Activated CD8-positive, alpha-beta memory T cell treated with anti-CD3 and anti-CD28 coated beads for 36 hours (primary cell): ENCODE data around the gene PPP2R2D. TPM values are rescaled to one million over a fixed set of nuclear protein-coding genes. Genes with fewer than 3 reads are reported as not detected.

Experiments used
- CTCF ChIA-PET: fragments of 350-600 bp; sonication (Branson Sonifier 250); formaldehyde crosslinking; loops from one replicate; lab custom pipeline; 2021; ENCODE audit warnings: antibody characterized with exemption; lab: Charles Lee
- POLR2A ChIA-PET: fragments of 350-600 bp; sonication (Branson Sonifier 250); formaldehyde crosslinking; loops from one replicate; lab custom pipeline; 2021; ENCODE audit warnings: antibody characterized with exemption; lab: Charles Lee
- total RNA-seq, 2 experiments: library from RNA; stranded (reverse); gene quantifications; one replicate each; pipeline ENCODE4 v1.2.3, GENCODE V29; 2021

The PPP2R2D gene
- total RNA-seq, 2 experiments from 2014 or later, result 23.8 to 24.9 TPM

DNA sequence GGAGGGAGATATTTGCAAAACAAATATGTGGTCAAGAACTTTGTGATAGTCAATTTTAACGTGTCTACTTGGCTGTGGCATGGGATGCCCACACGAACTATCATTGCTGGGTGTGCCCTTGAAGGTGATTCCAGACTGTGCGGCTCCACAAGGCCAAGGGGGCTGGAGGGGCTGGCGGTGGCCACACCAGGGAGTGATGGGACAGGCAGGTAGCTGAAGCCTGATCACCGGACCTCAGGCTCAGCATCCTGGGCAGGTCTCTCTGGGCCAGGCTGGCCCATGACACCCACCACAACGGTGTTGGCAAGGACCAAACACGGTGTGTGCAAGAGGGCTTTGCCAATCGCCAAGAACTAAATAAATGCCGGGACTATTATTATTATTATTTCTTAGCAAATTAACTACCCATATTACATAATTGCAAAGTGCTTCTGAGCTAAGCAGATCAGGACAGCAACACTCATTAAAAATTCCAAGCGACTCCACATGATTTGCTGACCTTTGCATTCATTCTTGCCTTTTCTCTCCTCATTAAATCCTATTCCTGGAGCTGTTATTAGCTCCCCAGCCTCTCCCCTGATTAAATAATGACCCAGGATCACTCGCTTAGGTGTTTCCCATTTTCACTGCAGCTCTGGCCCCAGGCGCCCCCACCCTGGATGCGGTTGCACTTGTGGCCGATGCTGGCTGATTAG, 35.4 kb upstream of the PPP2R2D start:
- POLR2A ChIA-PET, result no interaction called here
- CTCF ChIA-PET, result interaction anchor here (1.5 kb wide), 1 partner anchor 157 kb away, joined by 3 read pairs; no protein-coding TSS in a partner anchor

DNA sequence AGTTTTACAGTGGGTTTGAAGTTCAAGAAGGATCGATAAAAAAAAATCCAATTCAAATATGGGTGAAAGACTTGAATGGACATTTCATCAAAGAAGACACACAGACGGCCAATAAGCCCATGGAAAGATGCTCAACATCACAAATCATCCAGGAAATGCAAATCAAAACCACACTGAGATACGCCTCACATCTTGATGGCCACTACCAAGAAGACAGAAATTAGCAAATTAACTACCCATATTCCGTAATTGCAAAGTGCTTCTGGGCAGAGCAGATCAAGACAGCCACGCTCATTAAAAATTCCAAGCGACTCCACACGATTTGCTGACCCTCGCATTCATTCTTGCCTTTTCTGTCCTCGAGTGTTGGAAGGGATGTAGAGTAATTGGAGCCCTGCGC, 34.1 kb upstream of the PPP2R2D start:
- POLR2A ChIA-PET, result no interaction called here
- CTCF ChIA-PET, result interaction anchor here (1.5 kb wide), 1 partner anchor 156 kb away, joined by 3 read pairs; no protein-coding TSS in a partner anchor

DNA sequence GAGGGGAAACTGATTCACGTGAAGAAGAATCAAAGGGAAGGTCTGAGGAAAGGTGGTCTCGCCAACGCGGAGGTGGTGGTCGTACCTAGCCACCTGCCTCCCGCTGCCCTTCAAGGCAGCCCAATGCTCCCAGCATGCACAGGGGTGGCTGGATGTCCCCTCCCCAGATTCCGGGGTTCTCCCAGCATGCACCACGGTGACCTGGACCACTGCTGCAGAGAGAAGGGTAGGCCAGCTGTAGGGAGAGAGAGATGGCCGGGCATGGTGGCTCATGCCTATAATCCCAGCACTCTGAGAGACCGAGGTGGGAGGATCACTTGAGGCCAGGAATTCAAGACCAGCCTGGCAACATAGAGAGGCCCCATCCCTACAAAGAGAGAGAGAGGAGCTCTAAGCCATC, 32.4 kb upstream of the PPP2R2D start:
- POLR2A ChIA-PET, result no interaction called here
- CTCF ChIA-PET, result no interaction called here

DNA sequence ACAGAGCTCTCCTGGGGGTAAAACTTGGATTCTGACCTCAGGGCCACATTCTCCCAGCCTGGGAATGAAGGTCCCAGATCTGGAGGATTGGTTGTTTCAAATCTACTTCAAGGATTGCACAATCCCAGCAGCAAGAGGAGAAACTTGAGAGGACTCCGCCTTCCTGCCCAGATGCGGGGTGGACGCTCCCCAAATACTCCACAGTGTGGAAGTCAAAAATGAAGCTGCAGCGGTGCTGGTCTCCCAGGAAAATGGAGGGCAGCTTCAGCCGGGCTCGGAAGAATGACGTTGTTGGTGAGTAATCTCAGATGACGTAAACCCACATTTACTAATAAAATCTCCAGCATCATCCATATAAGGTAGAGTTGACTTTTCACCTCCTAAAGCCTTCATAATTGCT, 31.5 kb upstream of the PPP2R2D start:
- POLR2A ChIA-PET, result no interaction called here
- CTCF ChIA-PET, result no interaction called here

DNA sequence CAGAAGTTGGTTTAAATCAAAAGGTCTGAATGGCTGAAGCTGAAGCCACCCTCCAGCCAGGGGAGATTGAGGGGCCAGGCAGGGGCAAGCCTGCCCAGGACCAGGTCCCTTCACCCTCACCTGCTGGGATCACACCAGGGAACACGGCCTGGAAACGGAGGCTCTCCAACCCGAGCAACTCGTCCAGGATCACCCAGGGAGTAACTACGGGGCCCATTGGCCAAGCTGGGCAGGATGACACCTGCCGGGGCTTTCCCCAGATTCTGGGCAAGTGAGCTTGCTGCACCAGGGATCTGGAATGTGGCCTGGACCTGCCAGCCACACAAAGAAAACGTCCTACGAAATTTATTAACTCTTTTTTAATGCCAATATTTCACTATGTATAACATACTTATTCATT, 30.4 kb upstream of the PPP2R2D start:
- ChIA-PET POLR2A (no interaction called here), CTCF (no interaction called here)

DNA sequence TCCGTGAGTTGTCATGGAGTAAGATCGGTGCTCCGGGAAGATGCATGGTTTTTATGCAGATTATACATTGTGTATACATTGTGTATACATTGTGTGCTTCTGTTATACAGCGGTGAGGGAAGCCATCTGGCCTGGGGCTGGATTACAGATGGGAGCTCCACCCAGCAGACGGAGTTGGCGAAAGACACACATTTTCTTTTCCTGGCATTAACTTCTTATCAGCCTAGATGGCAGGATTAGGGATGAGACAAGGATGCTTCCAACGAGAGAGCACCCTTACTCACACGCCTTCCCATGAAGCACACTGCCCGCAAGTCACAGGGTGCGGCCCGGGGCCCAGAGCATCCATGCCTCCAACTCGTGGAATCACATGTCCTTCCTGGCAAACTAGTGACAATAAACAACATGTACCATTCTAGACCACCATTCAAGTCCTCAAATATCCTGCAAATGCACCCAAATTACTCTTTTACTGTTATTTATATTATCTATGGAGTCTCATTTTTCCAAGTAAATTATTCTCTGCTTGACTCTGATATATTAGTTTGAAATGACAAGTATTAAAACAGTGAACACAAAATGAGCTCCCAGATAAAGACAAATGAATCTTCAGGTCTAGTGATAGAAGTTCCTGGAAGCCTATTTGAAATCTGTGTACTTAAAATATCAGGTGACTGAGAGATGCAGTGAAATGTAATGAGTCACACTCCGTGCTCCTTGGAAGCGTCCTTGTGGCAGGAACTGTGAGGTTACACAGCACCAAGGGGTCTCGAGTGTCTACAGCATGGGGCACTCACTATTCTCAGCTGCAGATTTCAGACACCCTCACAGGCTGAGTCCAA, 29.8 kb upstream of the PPP2R2D start:
- POLR2A ChIA-PET, result no interaction called here
- CTCF ChIA-PET, result no interaction called here

DNA sequence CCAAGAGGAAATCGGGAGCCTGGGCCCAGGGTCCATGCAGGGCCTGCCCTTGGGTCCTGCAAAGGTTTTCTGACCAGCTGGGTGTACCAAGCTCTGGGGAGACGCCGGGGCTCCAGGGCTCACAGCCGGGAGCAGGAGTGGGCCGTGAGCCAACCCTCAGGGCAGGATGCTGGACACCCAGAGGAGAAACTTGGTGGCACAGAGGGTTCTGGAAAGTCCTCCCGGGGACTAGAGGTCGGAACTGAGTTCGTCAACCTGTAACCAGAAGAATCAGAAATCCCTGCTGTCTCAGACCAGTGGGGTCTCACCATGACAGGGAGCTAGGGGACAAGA, 29.2 kb upstream of the PPP2R2D start:
- CTCF ChIA-PET, result no interaction called here

DNA sequence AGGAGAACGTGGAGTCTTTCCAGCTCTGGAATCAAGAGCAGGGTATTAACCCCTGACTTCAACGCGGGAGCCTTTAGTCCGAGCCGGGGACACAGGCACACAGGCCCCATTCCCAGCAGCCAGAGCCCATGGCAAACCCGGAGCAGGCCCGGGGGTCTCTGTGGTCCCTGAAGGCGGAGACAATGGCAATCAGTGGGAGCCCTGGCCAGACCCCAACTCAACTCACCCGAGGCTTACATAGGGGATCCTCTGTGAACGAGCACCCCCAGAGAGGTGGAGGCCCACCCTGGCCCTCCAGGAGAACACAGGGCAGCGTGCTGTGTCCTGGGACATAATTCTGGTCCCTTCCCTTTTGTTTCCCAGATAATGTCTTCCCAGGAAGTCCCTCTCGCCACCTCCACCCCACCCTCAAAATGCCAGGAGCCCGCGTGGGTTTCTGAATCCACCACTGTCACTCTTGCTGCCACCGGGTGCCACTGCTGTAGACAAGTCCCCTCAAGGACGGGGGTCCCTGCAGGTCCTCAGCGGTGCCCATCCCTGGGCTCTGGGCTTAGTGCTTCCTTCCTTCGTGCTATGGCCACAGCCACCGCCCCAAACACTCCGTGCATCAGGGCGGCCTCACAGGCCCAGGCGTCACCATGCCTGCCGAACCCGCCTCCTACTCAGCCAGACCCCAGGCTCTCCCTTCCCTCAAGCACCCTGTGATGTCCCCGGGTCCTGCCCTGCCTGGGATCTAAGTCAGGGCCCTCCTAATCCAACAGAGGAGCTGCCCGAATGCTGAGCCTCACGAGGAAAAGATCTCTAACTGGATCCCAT, 28.6 kb upstream of the PPP2R2D start:
- CTCF ChIA-PET, result no interaction called here

More for the DNA sequence above, 29.2 kb upstream of the PPP2R2D start:
- POLR2A ChIA-PET, result no interaction called here

DNA sequence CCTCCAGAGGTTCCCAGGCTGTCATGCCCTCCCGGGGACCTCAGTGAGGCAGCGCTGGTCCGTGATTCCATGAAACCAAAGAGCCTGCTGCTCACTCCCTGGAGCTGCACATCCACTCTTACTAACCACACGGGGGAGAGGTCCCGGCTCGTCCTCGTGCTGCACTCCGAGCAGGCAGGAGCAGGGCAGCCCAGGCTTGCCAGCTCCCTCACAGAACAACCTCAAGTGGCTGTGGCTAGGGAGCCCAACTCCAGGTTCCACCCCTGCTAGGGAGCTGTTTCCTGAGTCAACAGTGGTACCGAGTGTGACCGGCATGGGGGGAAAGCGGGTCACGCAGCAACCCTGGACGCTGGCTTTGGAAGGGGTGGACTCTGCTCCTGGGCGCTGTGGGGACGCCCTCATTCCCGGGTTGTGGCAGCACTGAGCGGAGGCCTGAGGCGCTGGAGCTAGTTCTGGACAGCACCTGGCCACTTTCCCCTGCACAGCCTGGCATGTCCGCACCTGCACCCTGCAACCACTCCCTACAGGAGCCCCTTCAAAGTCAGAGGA, 27.9 kb upstream of the PPP2R2D start:
- POLR2A ChIA-PET, result no interaction called here

More for the DNA sequence above, 28.6 kb upstream of the PPP2R2D start:
- POLR2A ChIA-PET, result no interaction called here

DNA sequence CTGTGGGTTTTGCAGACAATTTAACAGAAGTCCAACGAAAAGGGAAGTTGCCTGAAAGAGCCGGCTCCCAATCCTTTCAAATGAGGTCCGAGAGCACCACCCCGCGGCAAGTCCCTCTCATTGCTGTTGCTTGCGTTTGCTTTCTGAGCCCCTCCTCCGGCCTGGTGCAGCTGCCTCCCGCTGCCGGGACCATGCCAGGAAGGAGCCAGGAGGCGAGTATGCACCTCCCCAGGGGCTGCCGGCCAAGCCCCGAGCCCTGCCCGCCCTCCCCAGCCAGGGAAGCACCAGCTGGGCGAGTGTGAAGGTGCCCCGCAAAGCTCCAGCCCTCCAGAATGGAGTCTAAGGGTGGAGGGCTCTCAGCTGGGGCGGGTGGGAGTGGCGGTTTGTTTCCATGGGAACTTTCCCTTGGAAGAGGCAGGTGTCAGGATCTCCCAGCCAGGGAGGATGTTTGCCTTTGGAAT, 25.8 kb upstream of the PPP2R2D start:
- ChIA-PET CTCF (interaction anchor here (1.0 to 1.2 kb wide), 2 partner anchors 32 to 148 kb away, joined by 3 to 5 read pairs; no protein-coding TSS in a partner anchor), POLR2A (no interaction called here)

More for the DNA sequence above, 27.9 kb upstream of the PPP2R2D start:
- CTCF ChIA-PET, result interaction anchor here (1.0 kb wide), 1 partner anchor 150 kb away, joined by 4 read pairs; no protein-coding TSS in a partner anchor

DNA sequence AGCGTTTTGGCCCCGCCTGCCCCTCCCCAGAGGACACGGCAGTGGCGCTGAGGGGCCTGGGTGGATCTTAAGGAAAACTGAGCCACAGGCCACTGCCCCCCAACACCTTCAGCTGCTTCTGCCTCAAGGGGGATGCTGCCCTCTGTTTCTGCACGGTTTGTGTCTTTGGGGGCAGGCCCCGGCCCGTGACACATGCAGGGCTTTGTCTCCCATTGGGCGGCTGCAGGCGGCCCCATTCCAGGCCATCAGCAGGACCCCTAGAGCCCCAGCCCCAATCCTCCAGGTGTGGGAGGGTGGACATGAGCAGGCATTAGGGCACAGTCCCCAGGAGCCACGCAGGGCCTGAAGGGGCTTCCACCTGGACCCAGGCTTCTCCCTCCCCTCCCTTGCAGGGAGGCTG, 25.3 kb upstream of the PPP2R2D start:
- POLR2A ChIA-PET, result no interaction called here
- CTCF ChIA-PET, result interaction anchor here (1.2 kb wide), 1 partner anchor 147 kb away, joined by 3 read pairs; no protein-coding TSS in a partner anchor

DNA sequence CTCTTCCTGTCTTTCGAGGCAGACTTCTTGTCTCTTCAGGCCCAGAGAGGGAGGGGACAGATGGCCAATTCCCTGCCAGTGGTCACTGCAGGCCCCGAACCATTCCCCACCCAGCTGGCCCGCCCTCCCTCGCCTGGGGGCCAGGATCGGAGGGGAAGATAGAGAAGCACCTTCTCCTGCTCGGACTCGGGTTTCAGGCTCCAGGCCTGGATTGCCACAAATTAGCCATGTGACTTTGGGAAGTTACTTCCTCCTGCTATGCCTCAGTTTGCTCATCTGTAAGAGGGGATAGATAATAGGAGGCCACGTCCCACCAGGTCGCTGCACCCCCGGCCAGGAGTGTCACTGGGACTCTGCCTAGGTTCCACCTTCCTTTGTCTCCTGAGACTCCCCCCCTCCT, 24.8 kb upstream of the PPP2R2D start:
- ChIA-PET CTCF (interaction anchor here (1.2 kb wide), 1 partner anchor 147 kb away, joined by 3 read pairs; no protein-coding TSS in a partner anchor), POLR2A (no interaction called here)

DNA sequence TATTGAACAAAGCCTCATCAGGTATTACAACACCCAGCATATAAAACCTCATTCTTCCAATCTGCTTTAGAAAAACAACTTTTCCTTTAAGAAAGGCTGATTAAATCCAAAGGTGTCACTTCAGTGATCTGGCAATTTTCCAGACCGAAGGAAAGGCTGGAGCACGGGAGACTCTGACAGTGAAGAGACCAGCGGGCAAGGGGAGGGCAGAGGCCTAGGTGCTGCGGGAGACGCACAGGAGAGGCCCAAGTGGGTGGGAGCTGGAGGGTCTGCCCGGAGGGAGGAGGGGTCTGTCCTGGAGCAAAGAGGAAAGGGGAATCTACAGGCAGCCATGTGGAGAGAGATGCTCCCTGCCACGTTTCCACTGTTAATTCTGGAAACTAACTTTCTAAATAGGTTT, 24.3 kb upstream of the PPP2R2D start:
- ChIA-PET CTCF (no interaction called here), POLR2A (interaction anchor here (0.7 kb wide), 1 partner anchor 33 kb away, joined by 3 read pairs; no protein-coding TSS in a partner anchor)

DNA sequence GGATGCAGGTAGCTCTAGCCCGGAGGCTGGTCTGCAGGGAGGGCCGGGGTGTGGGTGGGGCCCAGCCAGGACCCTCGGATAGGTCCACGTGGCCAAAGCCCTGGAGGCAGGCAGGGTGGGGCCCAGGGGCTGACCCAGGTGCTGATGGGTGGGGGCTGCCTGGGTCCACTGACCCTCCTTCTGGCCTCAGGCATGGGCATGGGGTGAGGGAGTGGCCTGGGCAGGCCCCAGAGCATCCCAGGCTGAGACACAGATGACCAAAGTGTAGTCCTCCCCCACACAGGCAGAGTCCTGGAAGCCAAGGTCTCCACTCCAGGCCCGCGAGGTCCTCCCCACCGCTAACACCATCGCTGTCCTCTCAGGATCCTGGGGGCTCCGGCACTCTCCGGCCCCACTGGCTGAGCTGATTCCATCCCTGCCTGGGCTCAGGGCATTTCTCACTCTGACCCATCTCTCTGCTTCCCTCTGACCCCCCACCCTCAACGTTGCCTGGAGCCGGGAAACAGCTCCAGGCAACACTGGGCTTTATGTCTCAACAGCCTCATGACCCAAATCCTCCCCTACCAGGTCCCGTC, 20.7 kb upstream of the PPP2R2D start:
- ChIA-PET POLR2A (no interaction called here), CTCF (no interaction called here)

DNA sequence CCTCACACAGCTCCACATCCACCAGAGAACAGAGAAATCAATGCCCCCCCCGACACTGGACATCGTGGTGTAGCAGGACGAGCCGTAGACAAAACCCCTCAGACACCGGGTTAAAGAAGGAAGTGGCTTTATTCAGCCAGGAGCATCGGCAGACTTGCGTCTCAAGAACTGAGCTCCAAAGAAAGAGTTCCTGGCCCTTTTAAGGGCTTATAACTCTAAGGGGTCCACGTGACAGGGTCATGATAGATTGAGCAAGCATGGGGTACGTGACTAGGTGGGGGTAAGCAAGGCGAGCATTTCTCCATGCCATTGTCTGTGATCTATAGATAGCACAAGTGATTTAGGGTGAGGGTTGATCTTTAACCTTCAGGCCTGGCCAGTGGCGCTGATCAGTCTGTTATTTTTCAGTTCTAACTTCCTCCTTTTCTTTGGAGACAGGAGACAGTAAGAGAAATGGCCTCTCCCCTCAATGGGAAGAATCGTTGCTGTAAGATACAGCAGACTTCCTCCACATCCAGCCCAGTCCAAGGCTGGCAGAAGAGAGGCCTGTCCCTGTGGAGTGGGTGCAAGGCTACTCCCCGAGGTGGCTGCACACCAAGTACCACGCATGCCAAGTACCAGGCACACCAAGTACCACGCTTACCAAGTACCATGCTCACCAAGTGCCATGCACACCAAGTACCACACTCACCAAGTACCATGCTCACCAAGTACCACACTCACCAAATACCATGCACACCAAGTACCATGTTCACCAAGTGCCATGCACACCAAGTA, 19.5 kb upstream of the PPP2R2D start:
- CTCF ChIA-PET, result interaction anchor here (1.0 kb wide), 1 partner anchor 13 kb away, joined by 3 read pairs; no protein-coding TSS in a partner anchor
- POLR2A ChIA-PET, result no interaction called here

DNA sequence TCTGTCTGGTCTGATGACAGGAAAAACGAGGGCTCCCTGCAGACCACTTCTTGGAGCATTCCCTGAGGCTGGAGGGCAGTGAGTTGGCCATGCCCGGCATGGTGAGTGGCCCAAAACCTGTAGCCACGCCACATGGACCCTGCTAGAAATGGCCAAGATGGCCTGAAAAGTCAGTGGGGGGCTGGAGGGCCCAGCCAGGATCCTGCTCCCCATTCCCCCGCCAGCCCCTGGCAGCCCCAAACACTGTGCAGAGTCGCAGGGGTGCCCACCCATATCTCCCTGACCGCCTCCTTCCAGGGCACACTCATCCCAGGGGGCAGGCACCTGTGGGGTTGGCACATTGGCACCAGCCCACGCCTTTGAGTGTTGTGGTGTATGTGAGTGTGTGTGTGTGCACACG, 18.7 kb upstream of the PPP2R2D start:
- ChIA-PET POLR2A (no interaction called here), CTCF (no interaction called here)

DNA sequence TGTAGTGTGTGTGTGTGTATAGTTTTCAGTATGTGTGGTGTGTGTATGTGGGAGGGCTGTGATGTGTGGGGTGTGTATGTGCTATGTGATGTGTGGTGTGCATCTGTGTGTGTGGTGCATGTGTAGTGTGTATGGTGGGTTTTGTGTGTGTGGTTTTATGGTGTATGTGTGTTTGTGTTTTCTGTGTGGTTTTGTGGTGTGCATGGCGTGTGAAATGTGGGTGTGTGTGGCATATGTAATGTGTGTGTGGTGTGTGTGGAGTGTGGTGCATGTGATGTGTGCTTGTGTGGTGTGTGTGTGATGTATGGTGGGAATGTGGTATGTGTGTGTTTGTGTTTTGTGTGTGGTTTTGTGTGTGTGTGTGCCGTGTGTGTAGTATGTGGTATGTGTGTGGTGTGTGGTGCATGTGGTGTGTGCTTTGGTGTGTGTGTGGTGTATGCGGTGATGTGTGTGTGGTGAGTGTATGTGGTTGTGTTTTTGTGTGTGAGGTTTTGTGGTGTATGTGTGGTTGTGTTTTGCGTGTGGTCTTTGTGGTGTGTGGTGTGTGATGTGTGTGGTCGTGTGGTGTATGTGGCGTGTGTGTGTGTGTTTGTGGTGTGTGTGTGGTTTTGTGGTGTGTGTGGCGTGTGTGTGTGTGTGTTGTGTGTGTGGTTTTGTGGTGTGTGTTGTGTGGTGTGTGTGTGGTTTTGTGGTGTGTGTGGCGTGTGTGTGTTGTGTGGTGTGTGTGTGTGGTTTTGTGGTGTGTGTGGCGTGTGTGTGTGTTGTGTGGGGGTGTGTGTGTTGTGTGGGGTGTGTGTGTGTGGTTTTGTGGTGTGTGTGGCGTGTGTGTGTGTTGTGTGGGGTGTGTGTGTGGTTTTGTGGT, 18.0 kb upstream of the PPP2R2D start:
- ChIA-PET CTCF (no interaction called here), POLR2A (no interaction called here)
